Natural killer cell (primary cell): ENCODE measurements around the gene TMEM18. TPM values are rescaled to one million over a fixed set of nuclear protein-coding genes. Genes with fewer than 3 reads are reported as not detected.

Experiments
- ATAC-seq, 3 donors: fragments of 150-1000 bp in 2 of 3; fragments of 200-7000 bp in 1 of 3; cut with Tn5 transposase; 1 replicate in 1 of 3; 2 replicates in 2 of 3; pipeline ENCODE4 v1.10.0; 2021; ENCODE audit warnings: mild to moderate bottlenecking in 2 of 3, moderate library complexity in 2 of 3
- DNase-seq, 2 donors: peaks; one replicate each; pipeline versions ENCODE4 v3.0.0 to v3.0.0-alpha.2; 2013 to 2021; ENCODE audit warnings: mixed read lengths in 1 of 2
- H3K27ac ChIP-seq: one replicate; pipeline ENCODE4 v1.5.1; 2013; ENCODE audit warnings: mild to moderate bottlenecking, low read length
- H3K27me3 ChIP-seq: one replicate; pipeline ENCODE4 v1.6.1; 2013; ENCODE audit warnings: low read length; ENCODE audit not compliant: control insufficient read depth, insufficient read depth
- H3K36me3 ChIP-seq: one replicate; pipeline ENCODE4 v1.6.1; 2013; ENCODE audit warnings: low read length; ENCODE audit not compliant: control insufficient read depth, insufficient read depth
- H3K4me1 ChIP-seq: one replicate; pipeline ENCODE4 v1.6.1; 2013; ENCODE audit warnings: low read length; ENCODE audit not compliant: control insufficient read depth, insufficient read depth
- H3K4me3 ChIP-seq: one replicate; pipeline ENCODE4 v1.5.1; 2013; ENCODE audit warnings: low read length
- H3K9me3 ChIP-seq: one replicate; pipeline ENCODE4 v1.6.1; 2013; ENCODE audit warnings: low read length; ENCODE audit not compliant: control insufficient read depth, insufficient read depth
- H3K27ac Mint-ChIP-seq, 2 donors: one replicate each; pipeline ENCODE4 v1.8.0; 2022; ENCODE audit warnings: mild to moderate bottlenecking in 2 of 2, mixed read lengths in 2 of 2, moderate library complexity in 1 of 2
- H3K27me3 Mint-ChIP-seq, 2 donors: one replicate each; pipeline ENCODE4 v1.8.0; 2022; ENCODE audit warnings: low read depth in 2 of 2, mixed read lengths in 2 of 2
- H3K36me3 Mint-ChIP-seq: one replicate; pipeline ENCODE4 v1.8.0; 2022; ENCODE audit warnings: mixed read lengths
- H3K4me1 Mint-ChIP-seq, 2 donors: one replicate each; pipeline ENCODE4 v1.8.0; 2022; ENCODE audit warnings: mixed read lengths in 2 of 2
- H3K4me3 Mint-ChIP-seq: one replicate; pipeline ENCODE4 v1.8.0; 2022; ENCODE audit warnings: mild to moderate bottlenecking, moderate library complexity, mixed read lengths
- H3K9me3 Mint-ChIP-seq, 2 donors: one replicate each; pipeline ENCODE4 v1.8.0; 2022; ENCODE audit warnings: mixed read lengths in 2 of 2
- CTCF ChIP-seq: fragments of 200-600 bp; IDR thresholded peaks from one replicate; pipeline ENCODE4 v1.8.0; 2022; ENCODE audit warnings: antibody characterized with exemption
- WGBS: methylation state at CpG from one replicate; pipeline ENCODE4 v1.1.7; 2013; ENCODE audit warnings: missing lambda C conversion rate; ENCODE audit not compliant: insufficient coverage; 5-methylcytosine and 5-hydroxymethylcytosine counted together
- intact Hi-C: fragments of 100-400 bp; cut with micrococcal nuclease; formaldehyde crosslinking; loops from one replicate; pipeline ENCODE4 v1.14.2; 2022
- total RNA-seq, 4 donors: library from RNA; stranded (reverse); fragments of 120-200 nt in 1 of 4; gene quantifications; one replicate each; pipeline versions ENCODE4 v1.2.3 to v1.2.4, GENCODE V29; 2013 to 2022

The TMEM18 gene
- total RNA-seq, 3 donors from 2014 or later (not counting 1 experiment from before 2014, with no cell fraction given) = 22.0 to 30.8 (median 22.1) TPM

- H3K4me1 Mint-ChIP-seq = peaks cover 44 to 50% of the 10 kb centered on the region in 2 donors
- peak overlapping the region; percentile 94 for H3K4me3 Mint-ChIP-seq
- TF ChIP-seq CTCF = no peak
- Histone ChIP-seq H3K36me3 (peaks cover 10% of the 10 kb centered on the region), H3K4me1 (peaks cover 16% of the 10 kb centered on the region), H3K27ac (peak overlapping the region; percentile 57), H3K9me3 (no peaks in the 10 kb centered on the region), H3K27me3 (no peaks in the 10 kb centered on the region), H3K4me3 (peak overlapping the region; percentile 69)
- no peaks in the 10 kb centered on the region for H3K36me3 Mint-ChIP-seq
- WGBS = under 1% methylated on average over 46 of the region's 46 CpGs
- intact Hi-C loops = loop anchor here (1.0 to 5.0 kb wide), 2 partner anchors 239 to 411 kb away; no protein-coding TSS in a partner anchor
- ATAC-seq (peak; percentile 73 to 90 (median 79)), DNase-seq (peak in 1 of 2 donors; percentile 97)
- no peaks in the 10 kb centered on the region for H3K9me3 Mint-ChIP-seq
- no peaks in the 10 kb centered on the region for H3K27me3 Mint-ChIP-seq
- peak overlapping the region; percentile 98 for H3K27ac Mint-ChIP-seq
Measured at GRCh38 chr2:676647-677055, 555 bp downstream of the TMEM18 start.

- intact Hi-C loops = loop anchor here (1.0 to 5.0 kb wide), 2 partner anchors 239 to 411 kb away; no protein-coding TSS in a partner anchor
- Mint-ChIP-seq H3K4me1 (peaks cover 44 to 50% of the 10 kb centered on the region in 2 donors), H3K9me3 (no peaks in the 10 kb centered on the region), H3K36me3 (no peaks in the 10 kb centered on the region), H3K27me3 (no peaks in the 10 kb centered on the region), H3K27ac (peak overlapping the region; percentile 98), H3K4me3 (peak overlapping the region; percentile 94)
- peak overlapping the region; percentile 57 for H3K27ac ChIP-seq
- no peaks in the 10 kb centered on the region for H3K9me3 ChIP-seq
- 16% methylated on average over 21 of the region's 21 CpGs for WGBS
- H3K4me1 ChIP-seq = peaks cover 16% of the 10 kb centered on the region
- H3K36me3 ChIP-seq = peaks cover 11% of the 10 kb centered on the region
- ATAC-seq (peak; percentile 6 to 18 (median 12)), DNase-seq (peak in 1 of 2 donors; percentile 39)
- peak; percentile 9 for TF ChIP-seq CTCF
- peak overlapping the region; percentile 69 for H3K4me3 ChIP-seq
- H3K27me3 ChIP-seq = no peaks in the 10 kb centered on the region
Measured at GRCh38 chr2:675982-676646, 1.1 kb downstream of the TMEM18 start.

- intact Hi-C loops = loop anchor here (5.0 kb wide), 1 partner anchor 238 kb away; no protein-coding TSS in a partner anchor
- Mint-ChIP-seq H3K36me3 (no peaks in the 10 kb centered on the region), H3K4me3 (peak overlapping the region; percentile 94)
Measured at GRCh38 chr2:675460-675859, 1.7 kb downstream of the TMEM18 start.

More at GRCh38 chr2:675460-675859, 1.7 kb downstream of the TMEM18 start:
- Histone ChIP-seq H3K36me3 (peaks cover 15% of the 10 kb centered on the region), H3K27me3 (no peaks in the 10 kb centered on the region), H3K9me3 (no peaks in the 10 kb centered on the region), H3K27ac (no peak overlapping the region), H3K4me3 (no peak overlapping the region), H3K4me1 (peaks cover 16% of the 10 kb centered on the region)
- Mint-ChIP-seq H3K27ac (no peak overlapping the region), H3K9me3 (no peaks in the 10 kb centered on the region), H3K4me1 (peaks cover 44 to 50% of the 10 kb centered on the region in 2 donors), H3K27me3 (no peaks in the 10 kb centered on the region)
- ATAC-seq (no peak), DNase-seq (no peak)
- 95% methylated on average over 9 of the region's 9 CpGs for WGBS
- TF ChIP-seq CTCF = no peak
